ENCODE results near the gene OSBP2.

GRCh38 chr22:30806391-30806861 lies 111.8 kb downstream of the OSBP2 start:
- TF ChIP-seq GATA2 (IDR thresholded peaks at IDR 0.05; ENCODE audit: low read depth, low read length): no peak
- no peak for TF ChIP-seq GATA3 (IDR thresholded peaks at IDR 0.05; ENCODE audit: low read depth, low read length)
